Right atrium auricular region (tissue), 2 donors: ENCODE results near the gene STK35. TPM values are rescaled to one million over a fixed set of nuclear protein-coding genes. Genes with fewer than 3 reads are reported as not detected.
A peak's percentile ranks its signal among the peaks of the same experiment; 100 is the strongest.

Source experiments
- DNase-seq: peaks from one replicate; pipeline ENCODE4 v3.0.0-alpha.2; 2019; ENCODE audit warnings: low spot score
- H3K27ac ChIP-seq, 2 donors: fragments of 200-600 bp; sonication (generic); 1 replicate in 1 of 2; 2 replicates in 1 of 2; pipeline ENCODE4 v1.5.1; 2016 to 2019
- H3K27me3 ChIP-seq, 2 donors: fragments of 200-600 bp; sonication (generic); one replicate each; pipeline versions ENCODE4 v1.5.1 to v1.6.0; 2017 to 2019
- H3K36me3 ChIP-seq: fragments of 200-600 bp; sonication (generic); one replicate; pipeline ENCODE4 v1.5.1; 2016
- H3K4me1 ChIP-seq, 2 donors: fragments of 200-600 bp; sonication (generic); one replicate each; pipeline versions ENCODE4 v1.5.1 to v1.6.0; 2017 to 2019
- H3K4me3 ChIP-seq, 2 donors: fragments of 200-600 bp; sonication (generic); 1 replicate in 1 of 2; 2 replicates in 1 of 2; pipeline ENCODE4 v1.5.1; 2017 to 2019; ENCODE audit warnings: mild to moderate bottlenecking in 1 of 2, moderate library complexity in 1 of 2
- H3K9me3 ChIP-seq, 2 donors: fragments of 200-600 bp; sonication (generic); one replicate each; pipeline ENCODE4 v1.5.1; 2019
- total RNA-seq, 2 donors: library from RNA; depleted of rRNA; stranded (reverse); fragments of >200 nt; gene quantifications; one replicate each; pipeline ENCODE4 v1.1.0, GENCODE V29; 2016
- TF ChIP-seq, protein P1 (sequence below), 2 donors: fragments of 200-600 bp; sonication (generic); IDR thresholded peaks; one replicate each; pipeline ENCODE4 v1.5.1; 2019; ENCODE audit warnings: antibody characterized with exemption in 2 of 2

STK35 gene
- 10 to 100 TPM; 15.0 to 18.8 TPM for total RNA-seq

GRCh38 chr20:2101057-2101864 lies at the start of gene STK35:
STK35 (plus strand) TSS chr20:2101827; CDS start chr20:2101882, 55 bp downstream.
- Histone ChIP-seq H3K4me3 (peak within 1 kb of the TSS; percentile 82 to 89), H3K27me3 (no peaks in the 10 kb centered on the region), H3K36me3 (no peaks in the 10 kb centered on the region), H3K27ac (peak within 1 kb of the TSS; percentile 98), H3K4me1 (peaks cover 0 to 37% of the 10 kb centered on the region in 2 donors), H3K9me3 (no peaks in the 10 kb centered on the region)
- TF ChIP-seq, protein P1, sequence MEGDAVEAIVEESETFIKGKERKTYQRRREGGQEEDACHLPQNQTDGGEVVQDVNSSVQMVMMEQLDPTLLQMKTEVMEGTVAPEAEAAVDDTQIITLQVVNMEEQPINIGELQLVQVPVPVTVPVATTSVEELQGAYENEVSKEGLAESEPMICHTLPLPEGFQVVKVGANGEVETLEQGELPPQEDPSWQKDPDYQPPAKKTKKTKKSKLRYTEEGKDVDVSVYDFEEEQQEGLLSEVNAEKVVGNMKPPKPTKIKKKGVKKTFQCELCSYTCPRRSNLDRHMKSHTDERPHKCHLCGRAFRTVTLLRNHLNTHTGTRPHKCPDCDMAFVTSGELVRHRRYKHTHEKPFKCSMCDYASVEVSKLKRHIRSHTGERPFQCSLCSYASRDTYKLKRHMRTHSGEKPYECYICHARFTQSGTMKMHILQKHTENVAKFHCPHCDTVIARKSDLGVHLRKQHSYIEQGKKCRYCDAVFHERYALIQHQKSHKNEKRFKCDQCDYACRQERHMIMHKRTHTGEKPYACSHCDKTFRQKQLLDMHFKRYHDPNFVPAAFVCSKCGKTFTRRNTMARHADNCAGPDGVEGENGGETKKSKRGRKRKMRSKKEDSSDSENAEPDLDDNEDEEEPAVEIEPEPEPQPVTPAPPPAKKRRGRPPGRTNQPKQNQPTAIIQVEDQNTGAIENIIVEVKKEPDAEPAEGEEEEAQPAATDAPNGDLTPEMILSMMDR (IDR thresholded peaks at IDR 0.05), result no peak
- no peak for DNase-seq

- Histone ChIP-seq H3K36me3 (no peaks in the 10 kb centered on the region), H3K4me3 (no peak overlapping the region), H3K4me1 (no peaks in the 10 kb centered on the region), H3K27ac (no peak overlapping the region), H3K27me3 (no peaks in the 10 kb centered on the region), H3K9me3 (no peaks in the 10 kb centered on the region)
- TF ChIP-seq, protein P1 (IDR thresholded peaks at IDR 0.05), result no peak
- DNase-seq, result no peak
Observed at GRCh38 chr20:2051946-2052345, 49.7 kb upstream of the STK35 start.

- Histone ChIP-seq H3K36me3 (no peaks in the 10 kb centered on the region), H3K9me3 (peaks cover 0 to 3% of the 10 kb centered on the region in 2 donors), H3K27me3 (no peaks in the 10 kb centered on the region), H3K4me1 (no peaks in the 10 kb centered on the region), H3K27ac (no peak overlapping the region), H3K4me3 (no peak overlapping the region)
- no peak for DNase-seq
- TF ChIP-seq, protein P1 (IDR thresholded peaks at IDR 0.05), result no peak
Observed at GRCh38 chr20:2052741-2053140, 48.9 kb upstream of the STK35 start.

GRCh38 chr20:2053615-2054014 lies 48.0 kb upstream of the STK35 start:
- no peak overlapping the region for H3K27ac ChIP-seq
- H3K36me3 ChIP-seq, result no peaks in the 10 kb centered on the region
- no peak for DNase-seq
- peaks cover 0 to 12% of the 10 kb centered on the region in 2 donors for H3K9me3 ChIP-seq
- TF ChIP-seq, protein P1 (IDR thresholded peaks at IDR 0.05), result no peak
- no peaks in the 10 kb centered on the region for H3K4me1 ChIP-seq
- H3K4me3 ChIP-seq, result no peak overlapping the region
- H3K27me3 ChIP-seq, result no peaks in the 10 kb centered on the region

- no peaks in the 10 kb centered on the region for H3K27me3 ChIP-seq
- H3K9me3 ChIP-seq, result peaks cover 0 to 14% of the 10 kb centered on the region in 2 donors
- H3K4me3 ChIP-seq, result no peak overlapping the region
- H3K36me3 ChIP-seq, result no peaks in the 10 kb centered on the region
- TF ChIP-seq, protein P1 (IDR thresholded peaks at IDR 0.05), result no peak
- H3K27ac ChIP-seq, result no peak overlapping the region
- DNase-seq, result no peak
- H3K4me1 ChIP-seq, result no peaks in the 10 kb centered on the region
Observed at GRCh38 chr20:2054911-2055310, 46.7 kb upstream of the STK35 start.
